ENCODE measurements around the gene LPCAT3.

DNA sequence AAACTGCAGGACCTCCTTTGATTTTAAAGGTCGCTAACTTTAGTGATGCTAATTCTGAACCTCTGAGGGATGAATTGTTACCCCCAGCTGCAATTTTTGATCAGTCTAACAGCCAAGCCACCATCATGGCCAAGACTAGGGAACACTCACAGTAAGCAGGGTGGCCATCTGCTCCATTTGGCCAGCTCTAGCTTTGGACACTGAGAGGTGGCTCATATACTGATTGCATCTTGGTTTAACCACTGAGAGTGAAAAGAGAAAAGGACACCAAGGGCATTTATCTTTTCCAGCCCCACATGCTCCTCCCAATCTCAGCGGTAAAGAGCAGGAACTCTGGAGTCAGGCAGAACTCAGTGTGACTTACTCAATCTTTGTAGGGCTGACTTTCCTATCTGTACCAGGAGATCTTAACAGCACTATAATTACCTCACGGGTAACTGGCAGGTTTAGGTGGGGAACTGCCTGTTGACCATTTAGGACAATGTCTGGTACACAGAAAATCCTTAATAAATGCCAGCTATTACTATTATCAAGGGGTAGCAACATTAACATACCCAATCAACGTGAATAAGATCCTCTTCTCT is 6.2 kb downstream of the LPCAT3 start:
- TF ChIP-seq, protein P1, sequence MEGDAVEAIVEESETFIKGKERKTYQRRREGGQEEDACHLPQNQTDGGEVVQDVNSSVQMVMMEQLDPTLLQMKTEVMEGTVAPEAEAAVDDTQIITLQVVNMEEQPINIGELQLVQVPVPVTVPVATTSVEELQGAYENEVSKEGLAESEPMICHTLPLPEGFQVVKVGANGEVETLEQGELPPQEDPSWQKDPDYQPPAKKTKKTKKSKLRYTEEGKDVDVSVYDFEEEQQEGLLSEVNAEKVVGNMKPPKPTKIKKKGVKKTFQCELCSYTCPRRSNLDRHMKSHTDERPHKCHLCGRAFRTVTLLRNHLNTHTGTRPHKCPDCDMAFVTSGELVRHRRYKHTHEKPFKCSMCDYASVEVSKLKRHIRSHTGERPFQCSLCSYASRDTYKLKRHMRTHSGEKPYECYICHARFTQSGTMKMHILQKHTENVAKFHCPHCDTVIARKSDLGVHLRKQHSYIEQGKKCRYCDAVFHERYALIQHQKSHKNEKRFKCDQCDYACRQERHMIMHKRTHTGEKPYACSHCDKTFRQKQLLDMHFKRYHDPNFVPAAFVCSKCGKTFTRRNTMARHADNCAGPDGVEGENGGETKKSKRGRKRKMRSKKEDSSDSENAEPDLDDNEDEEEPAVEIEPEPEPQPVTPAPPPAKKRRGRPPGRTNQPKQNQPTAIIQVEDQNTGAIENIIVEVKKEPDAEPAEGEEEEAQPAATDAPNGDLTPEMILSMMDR (IDR thresholded peaks at IDR 0.05; ENCODE audit: insufficient read depth, low read length): no peak
- TF ChIP-seq, protein P2, sequence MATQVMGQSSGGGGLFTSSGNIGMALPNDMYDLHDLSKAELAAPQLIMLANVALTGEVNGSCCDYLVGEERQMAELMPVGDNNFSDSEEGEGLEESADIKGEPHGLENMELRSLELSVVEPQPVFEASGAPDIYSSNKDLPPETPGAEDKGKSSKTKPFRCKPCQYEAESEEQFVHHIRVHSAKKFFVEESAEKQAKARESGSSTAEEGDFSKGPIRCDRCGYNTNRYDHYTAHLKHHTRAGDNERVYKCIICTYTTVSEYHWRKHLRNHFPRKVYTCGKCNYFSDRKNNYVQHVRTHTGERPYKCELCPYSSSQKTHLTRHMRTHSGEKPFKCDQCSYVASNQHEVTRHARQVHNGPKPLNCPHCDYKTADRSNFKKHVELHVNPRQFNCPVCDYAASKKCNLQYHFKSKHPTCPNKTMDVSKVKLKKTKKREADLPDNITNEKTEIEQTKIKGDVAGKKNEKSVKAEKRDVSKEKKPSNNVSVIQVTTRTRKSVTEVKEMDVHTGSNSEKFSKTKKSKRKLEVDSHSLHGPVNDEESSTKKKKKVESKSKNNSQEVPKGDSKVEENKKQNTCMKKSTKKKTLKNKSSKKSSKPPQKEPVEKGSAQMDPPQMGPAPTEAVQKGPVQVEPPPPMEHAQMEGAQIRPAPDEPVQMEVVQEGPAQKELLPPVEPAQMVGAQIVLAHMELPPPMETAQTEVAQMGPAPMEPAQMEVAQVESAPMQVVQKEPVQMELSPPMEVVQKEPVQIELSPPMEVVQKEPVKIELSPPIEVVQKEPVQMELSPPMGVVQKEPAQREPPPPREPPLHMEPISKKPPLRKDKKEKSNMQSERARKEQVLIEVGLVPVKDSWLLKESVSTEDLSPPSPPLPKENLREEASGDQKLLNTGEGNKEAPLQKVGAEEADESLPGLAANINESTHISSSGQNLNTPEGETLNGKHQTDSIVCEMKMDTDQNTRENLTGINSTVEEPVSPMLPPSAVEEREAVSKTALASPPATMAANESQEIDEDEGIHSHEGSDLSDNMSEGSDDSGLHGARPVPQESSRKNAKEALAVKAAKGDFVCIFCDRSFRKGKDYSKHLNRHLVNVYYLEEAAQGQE (IDR thresholded peaks at IDR 0.05; ENCODE audit: insufficient replicate concordance, low read depth): no peak

Data from HL-60 (cell line).